Stimulated activated CD4-positive, alpha-beta T cell treated with anti-CD3 and anti-CD28 coated beads, TNF-alpha, amount 100 ng/mL, for 48 hours (primary cell): ENCODE measurements around the gene BLOC1S1.

Experiments
- DNase-seq, 3 donors: peaks; one replicate each; pipeline ENCODE4 v3.0.0-alpha.2; 2020; ENCODE audit warnings: low read depth in 3 of 3

Gene BLOC1S1

GRCh38 chr12:55727643-55728185 lies 11.9 kb downstream of the BLOC1S1 start:
- no peak for DNase-seq

GRCh38 chr12:55728186-55728938 lies 12.5 kb downstream of the BLOC1S1 start:
- no peak for DNase-seq

- DNase-seq: peak; percentile 55 to 73 (median 63)
Observed at GRCh38 chr12:55728939-55729818, 13.3 kb downstream of the BLOC1S1 start, which contains the start of gene CD63. CD63 (minus strand) TSS chr12:55729009; CDS start chr12:55728341, 668 bp downstream.

- no peak for DNase-seq
Observed at GRCh38 chr12:55729819-55730818, 14.3 kb downstream of the BLOC1S1 start.

GRCh38 chr12:55732288-55732687 lies 16.4 kb downstream of the BLOC1S1 start:
- DNase-seq: no peak

- DNase-seq: no peak
Observed at GRCh38 chr12:55733021-55733555, 17.2 kb downstream of the BLOC1S1 start.

GRCh38 chr12:55733858-55734257 lies 18.0 kb downstream of the BLOC1S1 start:
- DNase-seq: no peak

- DNase-seq: no peak
Observed at GRCh38 chr12:55734595-55734994, 18.7 kb downstream of the BLOC1S1 start.

- DNase-seq: no peak
Observed at GRCh38 chr12:55736076-55736475, 20.2 kb downstream of the BLOC1S1 start.

GRCh38 chr12:55736780-55737580 lies 21.1 kb downstream of the BLOC1S1 start:
- DNase-seq: peak in 1 of 3 donors; percentile 43

GRCh38 chr12:55737581-55738122 lies 21.8 kb downstream of the BLOC1S1 start:
- no peak for DNase-seq

GRCh38 chr12:55738123-55739024 lies 22.5 kb downstream of the BLOC1S1 start:
- DNase-seq: peak; percentile 71 to 81 (median 78)

GRCh38 chr12:55739025-55739378 lies 23.2 kb downstream of the BLOC1S1 start:
- no peak for DNase-seq

GRCh38 chr12:55741931-55742680 lies 26.3 kb downstream of the BLOC1S1 start:
- no peak for DNase-seq

GRCh38 chr12:55742719-55743405 lies 27.0 kb downstream of the BLOC1S1 start, which contains the start of gene GDF11:
GDF11 (plus strand) TSS chr12:55743122; CDS start chr12:55743317, 195 bp downstream.
- peak; percentile 52 to 72 (median 54) for DNase-seq

- peak in 1 of 3 donors; percentile 42 for DNase-seq
Observed at GRCh38 chr12:55743406-55744339, 27.8 kb downstream of the BLOC1S1 start.
